SU-DHL-6 (cell line): ENCODE measurements around the gene ACSS1.

Experiments
- EZH2phosphoT487 ChIP-seq: fragments of 200-600 bp; sonication (generic), shearing (Covaris generic); conservative IDR thresholded peaks from 2 replicates; pipeline ENCODE4 v1.6.1; 2018; ENCODE audit warnings: mild to moderate bottlenecking, antibody characterized with exemption, low read length, moderate library complexity, mixed read lengths
- TF ChIP-seq, protein P1 (sequence below): fragments of 200-600 bp; sonication (generic); IDR thresholded peaks from one replicate; pipeline ENCODE4 v1.5.1; 2017; ENCODE audit warnings: antibody characterized with exemption, mild to moderate bottlenecking, low read length, moderate library complexity; ENCODE audit not compliant: insufficient read depth, poor library complexity, severe bottlenecking

- TF ChIP-seq, protein P1, sequence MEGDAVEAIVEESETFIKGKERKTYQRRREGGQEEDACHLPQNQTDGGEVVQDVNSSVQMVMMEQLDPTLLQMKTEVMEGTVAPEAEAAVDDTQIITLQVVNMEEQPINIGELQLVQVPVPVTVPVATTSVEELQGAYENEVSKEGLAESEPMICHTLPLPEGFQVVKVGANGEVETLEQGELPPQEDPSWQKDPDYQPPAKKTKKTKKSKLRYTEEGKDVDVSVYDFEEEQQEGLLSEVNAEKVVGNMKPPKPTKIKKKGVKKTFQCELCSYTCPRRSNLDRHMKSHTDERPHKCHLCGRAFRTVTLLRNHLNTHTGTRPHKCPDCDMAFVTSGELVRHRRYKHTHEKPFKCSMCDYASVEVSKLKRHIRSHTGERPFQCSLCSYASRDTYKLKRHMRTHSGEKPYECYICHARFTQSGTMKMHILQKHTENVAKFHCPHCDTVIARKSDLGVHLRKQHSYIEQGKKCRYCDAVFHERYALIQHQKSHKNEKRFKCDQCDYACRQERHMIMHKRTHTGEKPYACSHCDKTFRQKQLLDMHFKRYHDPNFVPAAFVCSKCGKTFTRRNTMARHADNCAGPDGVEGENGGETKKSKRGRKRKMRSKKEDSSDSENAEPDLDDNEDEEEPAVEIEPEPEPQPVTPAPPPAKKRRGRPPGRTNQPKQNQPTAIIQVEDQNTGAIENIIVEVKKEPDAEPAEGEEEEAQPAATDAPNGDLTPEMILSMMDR = no peak
- TF ChIP-seq EZH2phosphoT487 = no peak
Observed at GRCh38 chr20:25067102-25067987, 9.4 kb upstream of the ACSS1 start.
